HL-60/S4 (cell line): Measurements from ENCODE around the gene CABLES2.

Experiments
- in situ Hi-C: fragments of 300-500 bp; cut with MboI; formaldehyde crosslinking; loops from 2 replicates; pipeline ENCODE4 v1.14.3; 2022; ENCODE audit warnings: low sequenced_read_pairs

Gene CABLES2

DNA sequence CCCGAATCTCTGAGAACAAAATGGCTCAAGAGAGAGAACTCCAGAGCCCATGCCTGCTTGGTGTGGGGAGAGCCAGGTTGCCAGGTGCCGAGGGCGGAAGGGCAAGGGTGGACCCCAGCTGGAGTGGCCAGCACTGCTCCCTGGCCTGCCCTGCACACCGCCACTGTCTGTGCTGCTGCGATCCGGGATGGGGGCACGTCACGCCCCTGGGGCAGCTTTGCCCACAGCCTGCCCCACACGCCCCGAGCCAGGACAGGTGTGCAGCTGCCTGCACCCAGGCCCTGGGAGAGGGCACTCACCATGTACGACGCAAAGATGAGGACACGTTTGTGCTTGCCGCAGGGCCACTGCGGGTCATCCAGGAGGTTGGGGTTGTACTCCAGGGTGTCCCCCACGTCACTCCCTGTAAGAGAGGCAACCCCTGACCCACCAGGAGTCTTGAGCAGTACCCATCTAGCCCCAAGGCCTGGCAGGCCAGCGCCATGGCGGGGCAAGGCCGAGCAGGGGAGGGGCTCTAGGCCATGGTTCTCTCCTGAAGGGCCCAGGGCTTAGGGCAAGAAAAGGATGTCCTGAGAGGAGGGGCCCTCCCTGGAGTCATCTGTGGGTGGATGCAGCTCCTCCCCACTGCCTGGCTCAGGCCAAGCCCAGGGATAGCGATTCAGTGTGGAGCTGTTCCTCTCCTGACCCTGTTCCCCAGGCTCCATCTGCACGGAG, 14.3 kb downstream of the CABLES2 start:
- in situ Hi-C loops = no loop called here

DNA sequence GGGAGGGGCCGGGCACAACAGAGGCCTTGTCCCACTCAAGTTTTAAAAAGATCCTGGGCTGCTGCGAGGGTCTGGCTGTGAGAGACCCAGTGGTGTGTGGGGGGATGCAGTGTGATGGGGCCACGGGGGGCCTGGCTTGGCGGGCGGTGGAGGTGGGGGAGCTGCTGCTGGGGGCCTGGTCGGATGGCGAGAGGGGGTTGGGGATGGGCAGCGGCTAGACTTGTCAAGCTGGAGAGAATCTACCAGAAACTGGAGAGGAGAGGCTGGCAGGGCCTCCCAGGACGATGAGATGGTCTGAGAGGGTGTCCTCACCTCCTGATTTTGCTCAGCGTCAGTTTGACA, 15.0 kb downstream of the CABLES2 start:
- in situ Hi-C loops = no loop called here

DNA sequence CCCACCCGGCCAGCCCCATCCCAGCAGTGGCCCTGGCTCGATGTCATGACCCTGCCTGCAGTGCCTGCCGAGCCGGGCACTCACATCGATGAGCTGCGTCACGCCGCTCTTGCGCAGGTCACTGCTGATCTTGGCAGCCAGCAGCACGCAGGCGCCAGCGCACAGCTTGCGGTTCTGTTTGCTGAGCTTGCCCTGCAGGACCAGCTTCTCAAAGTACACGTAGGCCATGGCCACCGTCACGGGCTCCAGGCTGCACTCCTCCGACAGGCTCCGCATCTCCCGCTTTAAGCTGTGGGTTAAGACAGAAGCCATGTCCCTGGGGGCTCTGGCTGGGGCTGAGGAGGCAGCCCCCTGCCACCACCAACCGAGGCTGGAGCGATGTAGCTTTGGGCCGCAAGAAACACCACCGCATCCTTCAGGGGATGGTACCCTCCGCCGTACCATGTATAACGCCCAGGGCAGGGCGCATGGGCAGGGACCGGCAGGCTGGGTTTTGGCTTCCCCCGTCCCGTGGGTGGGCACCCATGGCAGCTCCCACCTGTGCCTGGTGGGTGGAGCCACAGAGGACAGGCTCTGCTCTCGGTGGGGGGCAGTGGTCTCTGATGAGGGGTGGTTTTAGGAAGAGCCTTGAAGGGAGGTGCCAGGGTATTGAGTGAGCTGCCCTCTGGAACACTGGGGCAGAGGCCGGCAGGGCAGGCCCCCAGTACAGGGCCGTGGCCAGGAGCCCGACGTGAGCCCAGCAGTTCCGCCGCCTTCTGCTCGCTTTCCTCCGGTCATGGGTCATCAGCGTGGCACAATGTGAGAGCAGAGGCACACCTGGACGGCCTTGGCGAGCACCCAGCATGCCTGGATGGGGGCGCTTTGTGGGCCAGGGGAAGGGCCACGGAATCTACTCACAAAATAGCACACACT, 15.7 kb downstream of the CABLES2 start:
- in situ Hi-C loops = no loop called here

DNA sequence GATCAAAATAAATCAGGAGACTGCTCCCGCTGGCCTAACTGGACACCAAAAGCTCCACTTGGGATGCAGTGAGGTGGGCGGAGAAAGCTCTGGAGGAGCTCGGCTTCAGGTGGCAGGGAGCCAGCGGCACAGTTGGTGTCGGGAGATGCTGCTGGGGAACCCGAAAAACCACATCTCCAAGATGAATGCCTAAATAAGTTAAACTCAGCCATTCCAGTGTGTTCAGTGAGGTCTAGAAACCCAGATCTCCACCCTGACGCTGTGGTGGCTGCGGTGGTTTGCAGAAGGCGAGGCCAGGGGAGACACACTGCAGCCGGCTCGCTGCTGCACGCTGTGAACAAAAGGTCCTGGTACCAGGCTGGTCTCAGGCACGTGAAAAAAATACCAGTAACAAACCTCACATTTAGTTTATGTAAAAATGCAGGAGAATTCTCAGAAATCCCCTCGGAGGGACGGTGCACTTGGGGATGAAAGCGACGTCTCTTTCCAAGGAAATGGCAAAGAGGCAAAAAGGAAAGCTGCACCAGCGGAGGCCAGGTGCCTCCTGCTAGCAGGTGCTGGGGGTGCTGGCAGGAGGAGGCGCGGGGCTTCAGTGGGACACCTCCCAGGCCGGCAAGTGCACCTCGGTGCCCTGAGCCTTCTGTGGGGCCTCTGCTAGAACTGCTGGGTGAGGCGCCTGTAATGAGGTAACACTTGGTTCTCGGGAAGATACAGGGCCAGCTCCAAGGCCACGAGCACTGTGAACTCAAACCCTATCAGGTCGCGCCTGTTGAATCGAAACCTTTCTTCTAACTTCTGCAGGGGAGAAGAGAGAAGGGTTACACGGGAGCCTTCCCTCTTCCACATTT, 16.5 kb downstream of the CABLES2 start:
- in situ Hi-C loops = no loop called here

DNA sequence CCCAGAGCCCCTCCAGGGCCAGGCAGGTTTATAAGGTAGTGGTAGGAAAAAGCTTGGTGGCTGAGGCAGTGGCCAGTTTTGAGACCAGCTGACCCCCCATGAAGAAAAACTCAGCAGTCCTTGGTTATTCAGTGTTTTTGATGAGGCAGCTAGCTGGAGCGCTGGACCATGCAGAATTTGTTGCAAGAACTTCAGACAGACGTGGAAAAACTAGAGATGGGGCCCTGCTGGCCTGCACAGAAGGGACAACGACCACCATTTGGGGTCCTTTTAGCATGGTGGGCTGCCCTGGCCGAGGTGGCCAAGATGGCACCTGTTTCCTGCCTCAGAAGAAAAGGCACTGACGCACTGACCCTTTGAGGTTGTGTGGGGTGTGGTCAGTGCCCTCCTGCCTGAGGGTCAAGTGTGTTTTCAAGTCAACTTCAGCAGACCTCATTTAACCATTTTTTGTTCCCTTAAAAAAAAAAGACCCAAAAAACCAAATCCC, 17.4 kb downstream of the CABLES2 start:
- in situ Hi-C loops = no loop called here

DNA sequence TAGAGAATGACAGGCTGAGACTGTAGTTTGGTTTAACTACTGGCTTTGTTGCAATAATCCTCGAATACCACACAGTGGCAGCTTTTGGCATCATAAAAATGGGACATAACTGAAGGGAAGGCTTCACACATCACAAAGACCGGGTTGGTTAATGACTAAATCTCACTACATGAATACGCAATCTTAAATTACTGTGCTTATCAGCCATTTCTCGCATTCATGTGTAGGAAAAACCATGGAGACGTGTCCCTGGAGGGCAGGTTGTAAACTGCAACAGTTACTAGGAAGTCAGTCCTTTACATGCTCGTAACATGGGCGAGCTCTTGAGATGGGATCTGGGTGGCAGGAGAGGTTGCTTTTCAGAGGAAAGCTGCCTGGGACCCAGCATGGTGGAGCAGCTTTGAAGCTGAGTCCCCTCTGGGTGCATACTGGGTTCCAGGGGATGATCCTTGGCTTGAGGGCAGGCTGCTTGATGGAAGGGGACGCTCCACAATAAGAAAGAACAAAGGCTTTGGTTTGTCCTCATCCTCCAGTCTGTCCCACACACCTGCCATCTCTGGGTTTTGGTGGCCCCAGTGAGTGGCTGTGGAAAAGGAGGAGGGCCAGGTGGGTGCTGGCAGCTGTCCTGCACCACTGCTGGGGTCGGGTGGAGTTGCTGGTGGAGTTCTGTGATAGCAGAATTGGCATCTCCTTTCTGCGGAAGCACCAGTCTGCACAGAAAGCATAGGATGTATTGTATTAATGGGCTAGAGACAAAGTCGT, 18.1 kb downstream of the CABLES2 start:
- in situ Hi-C loops = no loop called here

DNA sequence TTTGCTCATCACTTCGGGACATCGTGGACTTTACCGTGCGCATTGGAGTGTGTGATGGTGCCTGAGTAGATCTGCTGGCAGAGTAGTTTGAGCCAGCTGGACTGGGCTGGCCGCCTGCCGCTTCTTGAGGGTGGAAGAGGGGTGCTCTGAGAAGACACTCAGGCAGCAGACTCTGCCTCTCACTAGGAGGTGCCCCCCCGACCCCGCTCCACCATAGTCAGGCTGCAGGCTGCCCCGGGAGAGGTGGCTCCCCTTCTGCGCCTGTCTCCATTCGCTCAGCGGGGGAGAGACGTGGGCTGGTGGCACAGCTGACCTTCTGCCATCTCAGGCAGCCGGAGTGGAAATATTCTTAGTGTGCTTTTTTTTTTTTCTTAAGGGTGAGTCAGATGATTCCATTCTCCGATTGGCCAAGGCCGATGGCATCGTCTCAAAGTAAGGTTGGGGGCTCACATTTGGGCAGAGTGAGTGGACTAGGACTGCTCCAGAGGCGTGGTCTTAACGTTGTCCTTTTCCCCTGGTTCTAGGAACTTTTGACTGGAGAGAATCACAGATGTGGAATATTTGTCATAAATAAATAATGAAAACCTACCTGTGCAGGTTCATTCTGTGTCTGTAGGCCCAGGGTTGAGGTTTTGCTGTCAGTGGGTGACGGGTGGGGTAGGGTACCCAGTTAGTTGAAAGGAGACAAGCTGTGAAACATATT, 19.0 kb downstream of the CABLES2 start:
- in situ Hi-C loops = no loop called here

DNA sequence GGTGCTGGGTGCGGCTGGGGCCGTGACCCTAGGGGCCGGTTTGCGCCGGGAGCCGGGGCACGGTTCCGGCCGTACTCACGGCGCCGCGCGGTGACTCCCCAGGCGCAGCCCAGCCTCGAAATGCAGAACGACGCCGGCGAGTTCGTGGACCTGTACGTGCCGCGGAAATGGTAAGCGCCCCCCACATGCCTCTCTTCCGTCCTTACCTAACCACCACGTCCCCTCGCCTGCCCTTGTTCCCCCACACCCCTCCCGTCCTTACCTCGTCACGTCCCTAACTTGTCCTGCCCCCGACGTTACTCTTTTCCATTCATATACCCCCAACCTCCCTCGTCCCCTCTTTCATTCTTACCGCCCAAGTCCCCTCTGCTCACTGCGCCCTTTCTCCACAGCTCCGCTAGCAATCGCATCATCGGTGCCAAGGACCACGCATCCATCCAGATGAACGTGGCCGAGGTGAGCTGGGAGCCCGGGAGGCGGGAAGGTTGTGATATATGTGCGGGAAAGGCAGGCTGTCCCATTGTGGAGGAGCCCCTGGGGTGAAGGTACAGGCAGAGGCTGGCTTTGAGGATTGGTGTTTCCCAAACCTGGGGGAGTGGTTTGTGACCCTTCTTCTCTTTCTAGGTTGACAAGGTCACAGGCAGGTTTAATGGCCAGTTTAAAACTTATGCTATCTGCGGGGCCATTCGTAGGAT, 19.7 kb downstream of the CABLES2 start:
- in situ Hi-C loops = no loop called here

DNA sequence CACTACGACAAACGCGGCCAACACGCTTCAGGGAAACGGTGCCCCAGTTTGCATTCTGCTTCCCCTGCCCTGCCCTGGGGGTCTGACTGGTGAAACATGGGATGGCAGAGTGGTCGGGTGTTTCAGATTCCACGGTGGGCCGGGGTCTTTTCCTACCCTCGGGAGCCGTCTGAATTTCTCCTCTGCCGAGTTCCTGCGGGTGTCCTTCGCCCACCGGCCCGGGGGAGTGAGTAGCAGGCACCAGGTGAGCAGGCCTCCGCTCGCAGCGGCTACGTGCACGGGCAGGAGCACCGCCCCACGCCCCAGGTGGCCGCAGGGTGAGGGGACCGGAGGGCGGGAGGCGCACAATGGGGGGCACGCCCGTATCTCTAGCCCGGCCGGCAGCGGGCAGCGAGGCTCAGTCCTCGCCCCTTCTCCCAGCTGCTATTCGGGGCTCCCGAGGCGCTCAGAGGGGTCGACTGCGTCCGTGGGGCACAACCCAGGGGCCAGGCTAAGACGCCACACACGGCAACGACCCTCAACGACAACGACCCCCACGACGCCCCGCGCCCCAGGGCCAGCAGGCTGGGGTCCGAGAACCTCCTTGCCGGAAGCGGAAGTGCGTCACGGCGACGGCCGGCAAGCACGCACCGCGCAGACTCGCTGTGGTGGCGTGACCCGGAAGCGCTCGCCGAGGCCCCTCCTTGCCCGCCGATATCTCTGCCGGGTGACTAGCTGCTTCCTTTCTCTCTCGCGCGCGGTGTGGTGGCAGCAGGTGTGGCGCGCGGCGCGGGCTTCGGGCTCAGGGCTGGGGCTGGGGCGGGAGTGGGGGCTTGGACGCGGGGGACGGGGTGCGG, 20.5 kb downstream of the CABLES2 start, which contains the start of gene RPS21:
RPS21 (plus strand) TSS at position 721 of the 836 bp plus-strand sequence. CDS start 236 bp downstream, outside the sequence.
- in situ Hi-C loops = no loop called here

DNA sequence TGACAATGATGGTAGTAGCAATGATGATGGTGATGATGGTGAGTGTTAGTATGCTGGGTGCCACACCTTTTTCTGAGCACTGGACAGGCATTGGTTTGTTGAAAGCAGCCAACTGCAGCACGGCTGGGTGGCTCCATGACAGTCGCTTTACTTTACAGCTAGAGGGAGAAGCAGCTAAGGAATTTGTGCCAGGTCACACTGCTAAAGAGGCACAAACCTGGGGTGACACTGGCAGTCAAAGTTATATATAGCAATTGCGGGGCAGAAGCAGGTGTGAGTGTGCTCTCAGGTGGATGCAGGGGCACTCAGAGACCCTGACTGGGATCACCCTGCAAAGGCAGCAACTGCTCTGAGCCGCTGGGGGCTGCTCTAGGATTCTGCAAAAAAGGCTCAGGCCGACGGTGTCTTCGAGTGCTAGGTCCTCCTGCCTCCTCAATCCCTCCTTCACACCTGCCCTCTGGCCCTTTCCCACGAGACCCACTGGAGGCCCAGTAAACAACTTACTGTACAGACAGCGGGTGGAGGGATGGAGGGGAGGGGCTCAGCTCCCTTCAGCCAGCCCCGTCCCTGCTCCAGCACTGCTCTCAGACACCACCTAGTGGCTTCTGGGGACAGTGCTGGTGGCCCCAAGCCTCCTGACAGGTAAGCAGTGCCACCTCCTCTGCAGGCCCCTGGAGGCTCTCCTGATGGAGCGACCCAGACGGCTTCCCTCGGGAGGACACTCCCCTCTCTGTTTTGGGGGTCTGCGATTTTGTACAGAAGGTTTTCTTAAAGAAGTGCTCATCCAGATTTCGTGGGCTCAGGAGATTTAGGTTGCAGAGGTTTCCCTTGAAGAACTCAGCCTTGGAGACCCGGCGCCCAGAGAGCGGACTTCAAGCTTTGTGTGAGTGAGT, 24.5 kb downstream of the CABLES2 start:
- in situ Hi-C loops = no loop called here

DNA sequence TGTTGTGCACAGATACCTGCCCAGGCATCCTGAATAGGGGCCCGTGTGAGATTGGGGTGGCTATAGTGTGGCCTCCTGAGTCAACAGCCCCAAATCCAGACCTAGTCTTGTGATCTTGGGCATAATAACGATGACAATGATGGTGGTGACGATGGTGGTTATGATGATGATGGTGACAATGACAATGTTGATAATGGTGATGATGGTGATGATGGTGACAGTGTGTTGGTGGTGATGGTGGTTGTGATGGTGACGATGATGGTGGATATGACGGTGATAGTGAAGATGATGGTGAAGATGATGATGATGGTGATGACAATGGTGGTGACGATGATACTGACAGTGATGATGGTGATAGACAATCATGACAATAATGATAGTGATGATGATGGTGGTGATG, 25.2 kb downstream of the CABLES2 start:
- in situ Hi-C loops = no loop called here

DNA sequence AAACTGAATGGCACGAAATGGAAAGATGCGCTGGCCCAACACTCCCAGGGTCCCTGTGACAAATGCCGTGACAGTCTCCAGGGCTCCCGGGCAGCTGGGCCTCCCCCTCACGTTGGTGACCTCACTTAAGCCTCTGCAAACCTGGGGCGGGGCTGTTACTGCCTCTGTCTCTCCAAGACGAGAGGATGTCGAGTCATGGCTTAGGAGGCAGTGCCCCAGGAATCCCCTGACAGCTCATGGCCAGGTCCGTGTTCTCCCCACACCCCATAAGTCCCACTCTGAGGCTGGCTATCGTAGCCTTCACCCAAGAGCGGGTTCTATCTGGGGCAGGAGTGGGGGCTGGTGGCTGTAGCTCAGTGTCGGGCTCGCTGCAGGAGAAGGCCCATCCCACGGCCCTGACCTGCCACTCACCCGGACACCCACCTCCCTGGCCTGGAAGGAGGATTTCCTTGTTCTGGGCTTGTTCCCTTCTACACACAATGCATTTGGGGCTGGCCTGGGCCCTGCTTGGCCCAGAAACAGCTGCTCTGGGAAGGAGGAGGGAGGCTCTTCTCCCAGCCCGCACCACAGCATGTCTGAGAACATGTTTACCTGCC, 25.8 kb downstream of the CABLES2 start:
- in situ Hi-C loops = no loop called here

DNA sequence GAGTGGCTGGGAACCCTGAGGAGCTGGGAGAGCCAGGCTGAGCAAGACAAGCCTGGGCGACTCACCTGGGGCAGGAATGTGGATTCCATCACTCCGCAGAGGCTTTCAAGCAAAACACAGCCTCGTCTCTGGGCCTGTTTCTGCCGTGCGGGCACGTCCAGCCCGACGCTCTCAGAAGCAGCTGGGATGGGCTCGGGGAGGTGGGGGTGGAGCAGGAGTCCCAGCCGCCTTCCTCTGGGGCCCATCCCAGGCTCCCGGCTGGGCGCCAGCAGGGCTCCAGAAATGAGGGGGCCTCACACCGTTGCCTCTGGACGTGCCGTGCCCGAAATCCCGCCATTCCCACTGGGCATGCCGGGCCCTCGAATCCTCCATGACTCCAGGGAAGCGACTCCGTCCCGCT, 28.9 kb downstream of the CABLES2 start:
- in situ Hi-C loops = no loop called here

DNA sequence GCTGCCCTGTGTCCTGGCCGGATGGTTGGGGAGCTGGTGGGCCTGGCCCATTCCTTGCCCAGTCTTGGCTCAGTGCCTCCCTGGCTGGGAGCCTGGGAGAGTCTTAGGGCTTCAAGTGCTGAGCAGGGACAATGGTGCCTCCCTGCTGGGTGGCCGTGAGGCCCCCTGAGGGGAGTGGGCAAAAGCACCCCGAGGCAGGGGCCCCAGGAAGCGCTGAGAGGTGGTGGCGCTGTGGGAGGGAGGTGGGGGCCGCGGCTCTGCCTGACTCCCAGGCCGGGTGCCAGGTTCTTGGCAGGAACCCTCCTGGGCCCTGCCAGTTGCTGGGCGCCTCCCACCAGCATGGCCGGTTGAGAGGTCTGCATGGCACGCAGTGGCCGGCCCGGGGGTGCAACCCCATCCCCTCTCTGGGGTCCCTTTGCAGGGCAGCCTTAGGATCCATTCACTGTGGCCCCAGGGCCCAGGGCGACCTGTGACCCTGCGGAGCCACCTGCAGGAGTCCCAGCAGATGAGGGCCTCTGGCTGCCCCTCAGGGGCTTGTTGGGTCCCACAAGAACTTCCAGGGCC, 29.4 kb downstream of the CABLES2 start:
- in situ Hi-C loops = no loop called here

DNA sequence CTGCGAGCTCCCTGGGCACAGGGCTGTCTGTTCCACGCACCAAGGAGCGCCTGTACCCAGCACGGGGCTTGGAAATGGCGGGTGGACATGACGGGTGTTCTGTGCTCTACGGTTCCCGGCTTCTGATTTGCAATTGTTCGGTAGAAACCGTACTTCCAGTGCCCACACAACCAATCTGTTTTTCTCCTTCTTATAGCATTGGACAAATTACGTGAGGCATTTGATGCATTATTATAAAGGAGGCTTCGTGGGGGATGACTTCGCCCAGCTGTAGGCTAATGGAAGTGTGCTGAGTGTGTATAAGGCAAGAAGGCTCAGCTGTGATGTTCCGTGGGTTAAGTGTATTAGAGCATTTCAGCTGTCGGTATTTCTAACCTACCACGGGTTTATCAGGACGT, 30.0 kb downstream of the CABLES2 start:
- in situ Hi-C loops = no loop called here
